Testis (tissue), 2 donors: ENCODE measurements around the gene PPP2R1B.

Source experiments
- CTCF ChIP-seq, 3 experiments: fragments of 450-650 bp in 2 of 3; fragments of 200-600 bp in 1 of 3; sonication (generic) in 1 of 3; IDR thresholded peaks; one replicate each; pipeline ENCODE4 v1.5.1; 2016 to 2019; ENCODE audit warnings: antibody characterized with exemption in 3 of 3, mild to moderate bottlenecking in 2 of 3, moderate library complexity in 1 of 3
- POLR2A ChIP-seq: fragments of 450-650 bp; IDR thresholded peaks from one replicate; pipeline ENCODE4 v1.6.1; 2017; ENCODE audit warnings: antibody characterized with exemption, mild to moderate bottlenecking, moderate library complexity

GRCh38 chr11:111741751-111742150, 24.4 kb downstream of the PPP2R1B start:
- TF ChIP-seq CTCF (IDR thresholded peaks at IDR 0.05) = no peak
- no peak for TF ChIP-seq POLR2A
